Adipocyte (in vitro differentiated cells): ENCODE data around the gene CENPB.

Experiments
- DNase-seq: peaks from one replicate; pipeline ENCODE4 v3.0.0-alpha.2; 2015; ENCODE audit warnings: low read depth
- H3K27me3 ChIP-seq: replicated peaks from 2 replicates; pipeline ENCODE4 v1.7.0; 2013; ENCODE audit warnings: mild to moderate bottlenecking, low read length, moderate library complexity; ENCODE audit not compliant: control insufficient read depth, insufficient read depth
- H3K36me3 ChIP-seq: 2 replicates; pipeline ENCODE4 v1.7.0; 2013; ENCODE audit warnings: low read length, mild to moderate bottlenecking, moderate library complexity; ENCODE audit not compliant: control insufficient read depth, insufficient read depth, severe bottlenecking
- H3K4me1 ChIP-seq: 2 replicates; pipeline ENCODE4 v1.7.0; 2013; ENCODE audit warnings: mild to moderate bottlenecking, low read length, moderate library complexity; ENCODE audit not compliant: control insufficient read depth, insufficient read depth
- H3K4me3 ChIP-seq: 2 replicates; pipeline ENCODE4 v1.7.0; 2013; ENCODE audit warnings: mild to moderate bottlenecking, low read length, moderate library complexity
- H3K9ac ChIP-seq: 2 replicates; pipeline ENCODE4 v1.7.0; 2013; ENCODE audit warnings: mild to moderate bottlenecking, low read length, moderate library complexity
- H3K9me3 ChIP-seq: 2 replicates; pipeline ENCODE4 v1.7.0; 2013; ENCODE audit warnings: mild to moderate bottlenecking, low read length, moderate library complexity; ENCODE audit not compliant: control insufficient read depth

Gene CENPB

GRCh38 chr20:3760655-3761348, 25.7 kb downstream of the CENPB start:
- peaks cover 4% of the 10 kb centered on the region for H3K36me3 ChIP-seq
- H3K4me3 ChIP-seq = no peak overlapping the region
- DNase-seq = no peak
- no peaks in the 10 kb centered on the region for H3K9me3 ChIP-seq
- no peak overlapping the region for H3K9ac ChIP-seq
- H3K4me1 ChIP-seq = peaks cover 54% of the 10 kb centered on the region
- no peaks in the 10 kb centered on the region for H3K27me3 ChIP-seq

- Histone ChIP-seq H3K4me1 (peaks cover 47% of the 10 kb centered on the region), H3K27me3 (no peaks in the 10 kb centered on the region), H3K9ac (no peak overlapping the region), H3K9me3 (no peaks in the 10 kb centered on the region), H3K36me3 (peaks cover 12% of the 10 kb centered on the region), H3K4me3 (no peak overlapping the region)
- DNase-seq = no peak
Measured at GRCh38 chr20:3759884-3760283, 26.7 kb downstream of the CENPB start.

GRCh38 chr20:3759316-3759823, 27.2 kb downstream of the CENPB start:
- H3K9ac ChIP-seq = no peak overlapping the region
- no peak for DNase-seq
- no peak overlapping the region for H3K4me3 ChIP-seq
- no peaks in the 10 kb centered on the region for H3K27me3 ChIP-seq
- peaks cover 42% of the 10 kb centered on the region for H3K4me1 ChIP-seq
- H3K36me3 ChIP-seq = peaks cover 13% of the 10 kb centered on the region
- no peaks in the 10 kb centered on the region for H3K9me3 ChIP-seq

- Histone ChIP-seq H3K27me3 (no peaks in the 10 kb centered on the region), H3K36me3 (peaks cover 13% of the 10 kb centered on the region), H3K9ac (no peak overlapping the region), H3K4me3 (no peak overlapping the region), H3K4me1 (peaks cover 34% of the 10 kb centered on the region), H3K9me3 (no peaks in the 10 kb centered on the region)
- no peak for DNase-seq
Measured at GRCh38 chr20:3758566-3758965, 28.0 kb downstream of the CENPB start.

DNA sequence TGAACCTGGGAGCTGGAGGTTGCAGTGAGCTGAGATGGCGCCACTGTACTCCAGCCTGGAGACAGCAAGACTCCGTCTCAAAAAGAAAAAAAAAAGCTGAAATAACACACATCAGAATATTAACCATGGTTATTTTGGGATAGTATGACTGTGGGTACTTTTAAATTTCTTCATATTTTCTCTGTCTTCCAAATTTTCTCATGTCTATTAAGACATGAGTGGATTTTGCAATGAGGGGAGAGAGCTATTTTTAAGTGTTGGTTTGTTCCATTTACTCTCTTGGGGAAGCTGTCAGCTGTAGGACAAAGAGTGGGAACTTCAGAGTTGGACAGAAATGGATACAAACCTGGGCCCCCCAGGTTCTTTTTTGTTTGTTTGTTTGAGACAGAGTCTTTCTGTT, 29.3 kb downstream of the CENPB start:
- Histone ChIP-seq H3K9ac (no peak overlapping the region), H3K4me3 (no peak overlapping the region), H3K4me1 (peaks cover 33% of the 10 kb centered on the region), H3K36me3 (peaks cover 13% of the 10 kb centered on the region), H3K9me3 (no peaks in the 10 kb centered on the region), H3K27me3 (no peaks in the 10 kb centered on the region)
- DNase-seq = no peak

DNA sequence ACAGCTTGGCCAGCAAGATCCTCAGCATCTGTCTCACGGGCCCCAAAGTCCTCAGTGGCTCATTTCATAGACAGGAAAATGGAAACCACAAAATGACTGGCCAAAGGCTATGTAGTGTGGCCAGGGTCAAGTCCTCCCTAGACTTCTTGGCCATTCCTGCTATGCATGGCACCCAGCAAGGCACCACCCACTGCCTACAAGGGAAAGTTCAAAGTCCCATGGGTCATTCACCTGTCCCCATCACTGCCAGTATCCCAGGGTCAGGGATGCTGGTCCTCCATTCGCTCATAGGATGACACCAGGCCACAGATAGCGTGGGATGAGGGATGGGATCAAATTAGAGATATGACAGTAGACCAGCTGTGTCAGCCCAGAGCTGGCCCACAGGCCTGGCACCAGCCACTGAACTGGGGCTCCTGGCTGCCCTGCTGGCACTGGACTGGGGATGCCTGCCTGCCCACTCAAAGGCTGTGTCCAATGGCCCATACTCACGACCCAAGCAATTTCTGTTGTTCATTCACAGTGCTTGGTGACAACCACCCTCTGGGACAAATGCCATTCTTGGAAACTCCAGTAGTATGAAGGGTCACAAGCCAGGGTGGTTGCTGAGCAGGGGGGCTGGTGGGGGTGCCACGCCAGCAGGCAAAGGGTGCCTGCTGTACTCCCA, 30.6 kb downstream of the CENPB start:
- no peaks in the 10 kb centered on the region for H3K27me3 ChIP-seq
- H3K36me3 ChIP-seq = peaks cover 9% of the 10 kb centered on the region
- no peaks in the 10 kb centered on the region for H3K9me3 ChIP-seq
- no peak overlapping the region for H3K4me3 ChIP-seq
- no peak for DNase-seq
- H3K4me1 ChIP-seq = peaks cover 33% of the 10 kb centered on the region
- no peak overlapping the region for H3K9ac ChIP-seq

DNA sequence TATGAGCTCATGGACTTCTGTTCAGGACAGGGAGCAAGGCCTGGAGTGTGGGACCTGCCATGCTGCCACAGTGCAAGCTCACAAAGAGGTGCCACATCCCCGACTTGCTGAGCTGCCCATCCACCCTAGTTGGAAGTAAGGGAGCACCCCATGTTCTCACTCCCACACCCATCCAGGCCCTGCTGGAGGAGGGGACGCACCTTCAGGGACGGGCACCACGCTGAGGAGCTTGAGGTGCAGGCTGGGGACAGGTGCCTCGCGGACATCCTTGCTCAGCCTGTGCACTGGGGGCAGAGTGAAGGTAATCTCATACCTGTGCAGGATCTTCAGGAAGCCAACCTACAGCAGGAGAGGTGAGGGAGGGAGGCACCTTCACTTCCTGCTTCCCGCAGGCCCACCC, 31.3 kb downstream of the CENPB start:
- Histone ChIP-seq H3K4me1 (peaks cover 33% of the 10 kb centered on the region), H3K9me3 (no peaks in the 10 kb centered on the region), H3K9ac (no peak overlapping the region), H3K4me3 (no peak overlapping the region), H3K27me3 (no peaks in the 10 kb centered on the region), H3K36me3 (peaks cover 9% of the 10 kb centered on the region)
- no peak for DNase-seq

DNA sequence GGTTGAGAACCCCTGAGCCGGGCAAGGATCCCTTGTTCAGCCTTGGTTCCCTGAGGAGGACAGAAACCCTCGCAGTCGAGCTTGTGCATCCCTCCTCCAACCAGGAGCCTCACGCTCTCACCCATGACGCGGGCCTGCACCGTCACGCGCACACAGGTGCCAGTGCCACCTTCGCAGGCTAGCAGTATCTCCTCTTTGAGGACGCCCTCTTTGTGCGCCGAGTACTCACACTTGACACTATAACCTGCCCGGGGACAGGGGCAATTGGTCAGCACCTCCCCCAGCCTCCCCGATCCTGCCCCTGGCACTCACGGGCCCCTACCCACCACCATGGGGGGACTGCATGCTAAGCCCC, 32.3 kb downstream of the CENPB start:
- H3K27me3 ChIP-seq = no peaks in the 10 kb centered on the region
- H3K4me3 ChIP-seq = no peak overlapping the region
- peak overlapping the region; percentile 34 for H3K9ac ChIP-seq
- DNase-seq = no peak
- peaks cover 9% of the 10 kb centered on the region for H3K36me3 ChIP-seq
- no peaks in the 10 kb centered on the region for H3K9me3 ChIP-seq
- H3K4me1 ChIP-seq = peaks cover 29% of the 10 kb centered on the region

DNA sequence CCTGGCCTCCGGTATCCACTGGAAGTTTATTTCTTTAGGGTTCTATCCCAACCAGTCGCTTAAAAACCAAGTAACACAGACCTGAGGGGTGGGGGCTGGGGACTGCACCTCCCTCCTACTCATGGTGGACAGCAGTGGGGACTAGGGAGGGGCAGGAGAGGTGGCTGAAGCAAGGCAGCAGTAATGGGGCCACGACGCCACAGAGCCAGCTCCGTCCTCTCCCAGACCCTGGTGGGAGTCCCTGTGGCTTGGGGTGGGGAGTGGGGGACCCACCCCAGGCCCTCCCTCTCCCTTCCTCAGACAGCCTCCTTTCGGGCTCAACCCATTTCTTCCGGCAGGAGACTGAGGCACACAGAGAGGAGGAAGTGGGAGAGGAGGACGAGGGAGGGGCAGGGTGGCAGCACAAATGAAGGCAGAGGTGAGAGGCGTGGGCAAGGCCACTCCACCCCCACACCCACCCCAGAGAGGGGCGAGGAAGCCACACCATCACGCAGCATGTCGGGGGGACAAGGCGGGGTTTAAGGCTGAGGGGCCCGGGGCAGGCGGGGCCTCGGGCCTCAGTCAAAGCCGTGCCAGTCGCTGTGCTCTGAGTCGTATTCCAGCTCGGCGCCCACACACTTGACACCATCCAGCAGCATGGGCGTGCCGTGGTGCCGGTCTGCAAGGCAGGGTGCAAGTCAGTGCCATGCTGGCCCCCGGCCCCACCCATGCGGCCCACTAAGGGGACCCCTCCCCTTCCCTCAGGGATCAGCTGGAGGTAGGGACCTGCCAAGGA, 32.9 kb downstream of the CENPB start:
- H3K27me3 ChIP-seq = no peaks in the 10 kb centered on the region
- H3K4me3 ChIP-seq = no peak overlapping the region
- DNase-seq = no peak
- H3K9me3 ChIP-seq = no peaks in the 10 kb centered on the region
- H3K36me3 ChIP-seq = peaks cover 9% of the 10 kb centered on the region
- peaks cover 25% of the 10 kb centered on the region for H3K4me1 ChIP-seq
- H3K9ac ChIP-seq = peak overlapping the region; percentile 34

- H3K9ac ChIP-seq = peak overlapping the region; percentile 34
- no peaks in the 10 kb centered on the region for H3K9me3 ChIP-seq
- no peaks in the 10 kb centered on the region for H3K27me3 ChIP-seq
- H3K4me3 ChIP-seq = no peak overlapping the region
- peak; percentile 75 for DNase-seq
- H3K36me3 ChIP-seq = peaks cover 9% of the 10 kb centered on the region
- peaks cover 25% of the 10 kb centered on the region for H3K4me1 ChIP-seq
Measured at GRCh38 chr20:3753098-3753497, 33.4 kb downstream of the CENPB start.

DNA sequence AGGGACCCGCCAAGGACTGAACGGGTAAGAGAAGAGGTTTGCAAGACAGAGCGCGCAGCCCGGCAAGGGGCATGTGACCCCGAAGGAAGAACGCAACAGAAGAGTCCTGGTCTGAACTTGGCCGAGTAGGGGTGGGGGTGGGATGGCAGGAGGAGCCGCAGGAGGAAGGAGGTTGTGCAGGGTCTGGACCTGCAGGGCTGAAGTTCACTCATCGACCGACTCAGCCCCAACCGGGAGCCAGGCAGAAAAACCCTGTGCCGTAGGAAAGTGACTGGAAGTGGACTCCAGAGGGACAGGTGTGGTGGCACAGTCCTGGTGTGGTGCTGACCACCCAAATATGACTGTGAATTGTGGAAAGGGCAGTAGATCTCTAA, 34.2 kb downstream of the CENPB start:
- Histone ChIP-seq H3K4me1 (peaks cover 18% of the 10 kb centered on the region), H3K9me3 (no peaks in the 10 kb centered on the region), H3K27me3 (no peaks in the 10 kb centered on the region), H3K4me3 (no peak overlapping the region), H3K36me3 (peaks cover 9% of the 10 kb centered on the region), H3K9ac (no peak overlapping the region)
- no peak for DNase-seq
